GM12892 (cell line): ENCODE results near the gene CNGA3.

Experiments used
- POLR2A ChIP-seq: IDR thresholded peaks from 2 replicates; pipeline ENCODE4 v1.6.1; 2011; ENCODE audit warnings: low read depth, low read length, control low read depth
- POLR2AphosphoS5 ChIP-seq: IDR thresholded peaks from 2 replicates; pipeline ENCODE4 v1.6.1; 2011; ENCODE audit warnings: low read depth, low read length, control low read depth
- TAF1 ChIP-seq: IDR thresholded peaks from 2 replicates; pipeline ENCODE4 v1.6.1; 2011; ENCODE audit warnings: low read depth, mild to moderate bottlenecking, control low read depth, low read length, borderline replicate concordance

DNA sequence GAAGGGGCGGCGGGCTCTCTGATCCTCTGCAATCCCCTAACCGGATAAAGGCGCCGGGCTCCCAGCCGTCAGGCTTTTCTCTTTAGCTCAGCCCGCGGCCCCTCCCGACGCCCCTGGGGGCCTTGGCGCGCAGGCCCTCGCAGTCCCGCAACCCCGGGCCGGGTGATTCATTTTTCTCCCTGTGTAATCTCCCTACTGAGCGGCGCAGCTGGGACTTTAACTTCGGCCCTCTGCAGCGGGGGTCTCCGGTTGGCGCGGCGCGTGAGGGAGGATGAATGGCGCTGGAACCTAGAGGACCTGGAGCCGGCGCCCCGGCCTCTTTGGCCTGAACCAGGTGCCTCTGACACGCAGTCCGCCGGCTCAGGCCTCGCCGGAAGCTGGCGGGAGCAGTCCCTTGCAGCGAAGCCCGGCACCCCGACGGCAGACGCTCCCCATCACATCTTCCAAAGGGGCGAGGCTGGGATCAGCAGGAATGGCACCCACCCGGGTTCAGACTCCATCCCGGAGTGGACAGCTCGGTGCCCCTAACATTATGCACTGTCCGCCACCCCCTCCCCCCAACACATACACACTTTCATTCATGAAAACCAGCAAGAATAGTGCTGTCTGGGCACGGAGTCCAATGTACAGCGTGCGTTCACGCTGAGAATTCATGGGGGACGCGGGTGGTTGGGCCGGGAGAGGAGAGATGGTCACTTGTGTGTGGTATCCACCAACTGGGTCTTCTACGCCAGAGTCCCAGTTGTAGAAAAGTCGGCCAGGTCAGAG, 1.2 kb downstream of the CNGA3 start:
- no peak for TF ChIP-seq TAF1
- TF ChIP-seq POLR2AphosphoS5, result no peak
- no peak for TF ChIP-seq POLR2A
